NCI-H446 treated with DMSO at 0.1 percent for 48 hours (cell line): ENCODE measurements around the gene EEPD1.
A peak's percentile ranks its signal among the peaks of the same experiment; 100 is the strongest.

Source experiments
- DNase-seq: peaks from one replicate; lab custom pipeline; 2025; lab: John Stamatoyannopoulos, UW

Gene EEPD1

GRCh38 chr7:36154255-36155212 is 1.5 kb downstream of the EEPD1 start:
- no peak for DNase-seq

GRCh38 chr7:36155811-36156361 is 2.8 kb downstream of the EEPD1 start:
- peak; percentile 26 for DNase-seq

- DNase-seq = no peak
These were observed 4.7 kb downstream of the EEPD1 start for GRCh38 chr7:36157527-36158320.

GRCh38 chr7:36158321-36158605 is 5.2 kb downstream of the EEPD1 start:
- DNase-seq = no peak

DNA sequence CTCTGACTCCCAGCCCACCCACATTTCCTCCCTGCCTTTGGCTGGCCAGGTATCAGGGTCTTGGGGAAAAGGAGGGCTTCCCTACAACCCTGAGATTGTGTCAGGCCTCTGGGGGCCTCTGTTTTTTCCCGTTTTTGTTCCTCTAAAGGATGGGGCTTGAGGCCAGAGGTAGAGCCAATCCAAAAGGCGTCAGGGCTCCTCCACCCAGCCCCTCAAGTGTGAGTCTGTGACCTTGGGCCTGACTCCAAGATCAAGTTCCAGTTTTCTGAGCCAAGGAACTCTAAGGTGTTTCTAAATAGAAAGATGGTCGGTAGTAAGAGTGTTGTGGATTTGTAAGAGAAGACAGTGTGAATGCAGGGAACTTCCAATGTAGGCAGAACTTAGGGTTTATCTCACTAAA is 6.6 kb downstream of the EEPD1 start:
- no peak for DNase-seq

DNA sequence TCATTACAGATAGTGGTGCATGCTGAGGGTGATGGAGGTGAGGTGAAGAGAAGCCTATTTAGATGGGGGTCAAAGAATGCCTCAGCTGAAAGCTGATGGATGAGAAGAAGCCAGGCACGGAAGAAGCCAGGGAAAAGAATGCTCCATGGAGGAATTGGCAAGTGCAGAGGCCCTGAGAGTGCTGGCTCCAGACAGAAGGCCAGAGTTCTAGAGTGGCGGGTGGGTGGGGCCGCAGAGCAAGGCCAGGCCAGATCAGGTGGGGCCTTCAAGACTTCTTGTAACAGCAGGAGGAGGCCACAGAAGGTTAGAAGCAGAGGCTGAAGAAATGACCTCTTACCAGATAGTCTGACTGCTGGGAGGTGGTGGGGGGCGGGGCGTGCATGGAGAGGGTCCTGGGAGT is 7.3 kb downstream of the EEPD1 start:
- no peak for DNase-seq

GRCh38 chr7:36161996-36162395 is 8.9 kb downstream of the EEPD1 start:
- no peak for DNase-seq

DNA sequence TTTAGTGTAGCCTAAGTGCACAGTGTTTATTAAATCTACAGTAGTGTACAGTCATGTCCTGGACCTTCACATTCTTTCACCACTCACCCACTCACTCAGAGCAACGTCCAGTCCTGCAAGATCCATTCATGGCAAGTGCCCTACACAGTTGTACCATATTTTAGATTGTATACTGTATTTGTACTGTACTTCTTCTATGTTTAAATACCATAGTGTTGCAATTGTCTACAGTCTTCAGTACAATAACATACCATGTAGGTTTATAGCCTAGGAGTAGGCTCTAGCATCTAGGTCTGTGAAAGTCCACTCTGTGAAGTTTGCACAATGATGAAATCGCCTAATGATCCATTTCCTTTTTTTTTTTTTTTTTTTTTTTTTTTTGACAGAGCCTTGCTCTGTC is 12.0 kb downstream of the EEPD1 start:
- DNase-seq = no peak

GRCh38 chr7:36165802-36166201 is 12.7 kb downstream of the EEPD1 start:
- no peak for DNase-seq

DNA sequence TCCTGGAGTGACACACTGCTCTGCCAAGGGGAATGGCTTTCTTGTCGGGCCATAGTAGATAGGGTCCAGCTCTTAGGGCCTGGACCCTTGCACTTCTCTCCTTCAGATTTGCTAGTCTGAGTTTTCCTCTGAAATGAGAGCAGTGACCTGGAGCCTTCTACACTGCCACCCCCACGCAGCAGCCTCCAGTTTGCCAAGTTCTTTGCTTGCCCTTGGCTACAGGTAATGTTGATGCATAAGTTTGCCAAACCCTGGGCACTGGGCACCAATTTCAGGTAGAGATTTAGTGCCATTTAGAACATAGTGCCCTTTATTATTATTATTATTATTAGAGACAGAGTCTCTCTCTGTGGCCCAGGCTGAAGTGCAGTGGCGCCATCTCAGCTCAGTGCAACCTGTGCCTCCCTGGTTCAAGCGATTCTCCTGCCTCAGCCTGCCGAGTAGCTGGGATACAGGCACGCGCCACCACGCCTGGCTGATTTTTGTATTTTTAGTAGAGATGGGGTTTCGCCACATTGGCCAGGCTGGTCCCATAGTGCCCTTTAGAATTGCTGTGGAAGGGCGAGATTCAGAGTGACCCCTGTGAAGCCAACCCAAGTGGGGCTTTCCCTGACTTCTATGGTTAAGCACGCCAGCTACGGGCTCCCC is 14.5 kb downstream of the EEPD1 start:
- no peak for DNase-seq

DNA sequence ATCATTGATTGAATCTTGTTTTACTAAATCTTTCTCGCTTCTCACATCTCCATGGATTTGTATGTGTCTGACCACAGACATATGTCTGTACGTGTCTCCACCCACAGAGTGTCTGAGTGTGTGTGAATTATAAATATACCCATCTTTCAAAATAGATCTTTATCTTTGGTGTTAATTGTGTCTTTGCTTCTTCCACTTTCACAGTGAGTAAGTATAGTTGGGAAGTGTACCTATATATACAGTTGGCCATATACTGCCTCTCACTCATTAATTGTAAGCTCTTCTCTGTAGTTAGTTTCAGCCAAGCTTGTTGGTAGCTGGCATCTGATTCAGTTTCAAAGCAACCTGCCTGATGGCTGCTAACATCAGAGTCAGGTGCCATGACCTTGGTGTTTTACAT is 18.4 kb downstream of the EEPD1 start:
- DNase-seq = no peak

GRCh38 chr7:36175886-36176285 is 22.8 kb downstream of the EEPD1 start:
- no peak for DNase-seq

- DNase-seq = no peak
These were observed 23.6 kb downstream of the EEPD1 start for GRCh38 chr7:36176697-36177096.

GRCh38 chr7:36180121-36180520 is 27.1 kb downstream of the EEPD1 start:
- DNase-seq = no peak

DNA sequence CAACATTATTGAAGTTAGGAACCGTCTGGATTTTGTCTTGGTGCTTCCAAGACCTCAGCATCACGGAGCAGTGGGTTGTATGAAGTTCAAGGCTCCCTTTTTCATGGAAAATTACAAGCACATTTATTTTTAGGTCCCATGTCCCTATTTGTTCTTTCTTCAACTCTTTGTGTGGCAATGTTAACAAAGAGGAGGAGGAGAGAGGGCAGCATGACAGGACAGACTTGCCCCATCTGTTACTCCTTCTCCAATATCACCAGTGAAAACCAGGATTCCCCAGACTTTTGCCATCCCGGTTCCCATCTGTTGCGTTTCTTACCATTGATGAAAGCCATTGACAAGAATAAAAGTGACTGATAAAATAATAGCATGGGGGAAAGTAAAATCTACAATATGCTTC is 28.6 kb downstream of the EEPD1 start:
- DNase-seq = peak; percentile 19

- DNase-seq = no peak
These were observed 30.0 kb downstream of the EEPD1 start for GRCh38 chr7:36182854-36183604.

DNA sequence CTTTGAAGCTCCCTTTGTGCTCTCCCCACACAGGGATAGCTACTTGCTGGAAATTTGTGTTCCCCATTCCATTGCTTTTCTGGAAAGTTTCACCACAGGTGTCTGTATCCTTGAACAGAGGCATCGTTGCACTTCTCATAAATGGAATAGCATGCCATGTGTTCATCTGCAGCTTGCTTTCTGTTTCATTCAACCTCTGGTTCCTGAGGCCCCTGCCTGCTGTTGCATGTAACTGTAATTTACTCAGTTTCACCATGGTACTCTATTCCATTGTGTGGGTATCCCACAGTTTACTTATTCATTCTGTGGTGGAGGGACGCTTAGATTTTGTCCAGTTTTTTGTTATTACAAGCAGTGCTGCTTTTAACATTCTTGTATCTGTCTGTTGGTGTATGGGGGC is 32.0 kb downstream of the EEPD1 start:
- no peak for DNase-seq

GRCh38 chr7:36185756-36186155 is 32.7 kb downstream of the EEPD1 start:
- no peak for DNase-seq

DNA sequence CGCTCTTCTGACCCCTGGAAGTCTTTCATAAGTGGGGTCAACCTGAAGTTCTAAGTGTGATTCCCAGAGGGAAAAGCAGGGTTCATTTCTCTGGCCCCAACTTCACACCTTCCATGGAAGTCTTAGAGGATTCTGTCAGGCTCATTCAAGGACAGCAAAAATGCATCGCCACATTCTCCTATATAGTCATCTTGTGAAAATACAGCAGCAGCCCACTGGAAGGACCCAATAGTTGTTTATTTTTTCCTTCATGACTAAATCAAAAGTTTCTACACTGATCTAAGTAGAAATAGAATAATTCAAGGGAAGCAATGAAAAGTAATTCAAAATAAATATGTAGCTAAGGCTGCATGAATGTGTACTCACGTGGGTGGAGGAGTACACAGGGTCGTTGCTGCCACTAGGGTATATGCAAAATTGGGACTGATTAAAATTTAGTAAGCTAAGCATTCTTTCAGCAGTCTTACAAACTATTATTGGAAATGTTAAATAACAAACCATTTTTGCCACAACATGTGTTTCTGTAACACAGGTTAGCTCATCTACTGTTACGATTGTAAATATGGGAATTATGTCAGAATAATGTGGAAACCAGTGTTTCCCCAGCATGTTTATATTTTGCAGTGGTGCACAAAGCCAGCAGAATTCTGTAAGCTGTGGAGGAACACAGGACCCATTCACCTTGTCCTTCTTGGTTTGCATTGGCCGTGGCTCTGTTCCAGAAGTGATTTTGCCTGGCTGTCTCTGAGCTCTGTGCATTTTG is 33.5 kb downstream of the EEPD1 start:
- DNase-seq = no peak

GRCh38 chr7:36188266-36188665 is 35.2 kb downstream of the EEPD1 start:
- DNase-seq = no peak

DNA sequence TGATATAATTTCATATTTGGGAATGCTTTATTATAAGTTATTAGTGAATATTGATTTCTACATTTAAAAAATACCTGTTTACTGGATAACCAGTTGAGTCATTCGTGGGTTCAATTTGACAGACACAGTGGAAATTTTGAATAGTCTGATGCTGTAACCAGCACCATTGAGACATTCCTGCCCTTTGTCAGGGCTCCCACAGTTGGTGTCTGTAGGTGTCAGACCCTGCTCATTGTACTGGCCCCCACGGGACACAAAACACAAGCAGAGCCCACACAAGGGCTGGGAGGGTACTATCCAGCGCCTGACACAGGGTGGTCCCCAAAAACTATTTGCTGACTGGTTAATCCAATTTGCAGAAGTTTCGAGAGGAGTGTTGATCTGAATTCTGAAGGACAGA is 35.9 kb downstream of the EEPD1 start:
- no peak for DNase-seq
